Measurements from ENCODE around the gene SIT1.
A peak's percentile ranks its signal among the peaks of the same experiment; 100 is the strongest.

SIT1 gene, protein sequence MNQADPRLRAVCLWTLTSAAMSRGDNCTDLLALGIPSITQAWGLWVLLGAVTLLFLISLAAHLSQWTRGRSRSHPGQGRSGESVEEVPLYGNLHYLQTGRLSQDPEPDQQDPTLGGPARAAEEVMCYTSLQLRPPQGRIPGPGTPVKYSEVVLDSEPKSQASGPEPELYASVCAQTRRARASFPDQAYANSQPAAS

DNA sequence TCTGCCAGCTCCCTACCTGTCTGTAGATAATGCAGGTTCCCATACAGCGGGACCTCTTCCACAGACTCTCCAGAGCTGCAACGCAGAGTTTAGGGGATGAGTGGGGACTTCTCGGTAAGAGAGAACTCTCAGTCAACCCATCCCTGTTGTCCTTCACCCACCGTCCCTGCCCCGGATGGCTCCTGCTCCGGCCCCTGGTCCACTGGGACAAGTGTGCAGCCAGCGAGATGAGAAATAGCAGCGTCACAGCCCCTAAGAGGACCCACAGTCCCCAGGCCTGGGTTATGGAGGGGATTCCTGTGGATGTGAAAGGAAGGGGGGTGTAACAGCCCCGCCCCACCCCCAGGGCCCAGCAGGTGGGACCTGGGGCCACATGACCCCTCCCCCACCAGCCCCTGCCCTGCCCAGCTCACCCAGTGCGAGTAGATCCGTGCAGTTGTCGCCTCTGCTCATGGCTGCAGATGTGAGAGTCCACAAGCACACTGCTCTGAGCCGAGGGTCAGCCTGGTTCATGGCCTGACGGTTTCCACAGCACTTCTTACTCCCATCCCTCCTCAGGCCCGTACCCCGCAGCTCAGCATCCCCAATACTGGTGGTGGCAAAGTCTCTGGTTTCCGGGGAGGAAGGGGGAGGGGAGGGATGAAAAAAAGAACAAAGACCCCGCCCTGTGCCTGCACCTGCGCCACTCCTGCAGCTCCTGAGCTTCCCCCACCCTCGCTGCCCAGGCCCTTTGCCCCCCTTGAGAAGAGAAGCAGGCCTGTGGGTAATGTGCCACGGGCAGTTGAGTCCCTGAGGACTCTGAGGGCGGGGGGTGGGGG, at the start of gene SIT1:
Gene SIT1 (minus strand): TSS at position 591 of the 818 bp plus-strand sequence. CDS start 78 bp downstream, at position 513.
- no peak for DNase-seq (ENCODE audit: low read depth in 1 of 2, low spot score in 1 of 2)

DNA sequence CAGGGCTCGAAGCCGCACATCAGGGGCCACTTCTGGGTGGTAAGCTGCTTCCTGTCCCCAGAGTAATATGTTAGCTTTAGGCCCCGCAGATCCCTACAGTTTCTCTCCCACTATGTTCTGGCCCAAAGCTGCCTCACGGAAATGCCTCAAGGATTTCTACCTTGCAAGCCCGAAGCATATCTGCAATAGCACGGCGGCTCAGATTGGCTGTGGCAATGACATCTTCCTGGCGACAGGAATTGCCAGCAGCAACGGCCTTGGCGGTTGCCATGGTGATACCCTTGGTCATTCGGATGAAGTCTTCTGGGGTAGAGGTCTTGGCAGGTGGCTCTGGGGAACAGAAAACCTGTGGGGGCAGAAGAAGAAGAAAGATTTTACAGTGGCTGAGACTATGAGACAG, 49.3 kb upstream of the SIT1 start:
- no peak for DNase-seq (ENCODE audit: low read depth in 1 of 2, low spot score in 1 of 2)

DNA sequence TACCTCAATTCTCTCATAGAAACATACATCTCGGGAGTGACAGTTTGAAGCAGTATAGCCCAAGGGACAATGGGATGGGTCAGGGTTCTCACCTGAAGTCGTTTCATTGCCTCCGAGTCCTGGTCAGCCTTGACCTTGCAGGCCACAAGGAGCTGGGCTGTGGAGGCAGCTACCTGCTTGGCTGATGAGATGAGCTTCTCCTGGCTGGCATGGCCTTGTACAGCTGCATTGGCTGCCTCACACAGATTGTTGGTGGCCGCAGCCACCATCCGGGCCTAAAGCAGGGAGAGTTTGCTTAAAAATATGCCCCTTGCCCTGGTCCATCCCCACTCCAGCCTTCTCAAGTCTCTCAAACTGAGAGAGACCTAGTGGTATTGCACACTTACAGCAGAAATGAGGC, 47.5 kb upstream of the SIT1 start:
- no peak for DNase-seq (ENCODE audit: low read depth in 1 of 2, low spot score in 1 of 2)

DNA sequence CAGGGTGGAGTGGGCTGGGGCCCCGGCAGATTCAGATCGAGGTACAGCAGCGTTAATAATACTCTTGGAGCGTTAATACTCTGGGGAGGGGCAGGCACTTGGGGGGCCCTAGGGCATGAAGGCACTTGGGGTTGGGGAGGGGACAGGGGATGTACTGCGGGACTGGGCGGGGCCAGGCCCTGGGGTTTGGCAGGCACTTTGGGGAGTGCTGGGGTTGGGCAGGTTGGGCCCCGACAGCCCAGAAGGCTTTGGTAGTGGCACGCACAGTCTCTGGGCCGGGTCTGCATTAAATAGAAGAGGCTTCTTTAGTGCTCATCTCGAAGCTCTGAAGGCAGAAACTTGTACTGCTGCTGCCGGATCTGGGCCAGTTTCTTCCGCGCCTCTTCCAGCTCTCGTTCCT, 46.8 kb upstream of the SIT1 start:
- DNase-seq (ENCODE audit: low read depth in 1 of 2, low spot score in 1 of 2), result no peak

DNA sequence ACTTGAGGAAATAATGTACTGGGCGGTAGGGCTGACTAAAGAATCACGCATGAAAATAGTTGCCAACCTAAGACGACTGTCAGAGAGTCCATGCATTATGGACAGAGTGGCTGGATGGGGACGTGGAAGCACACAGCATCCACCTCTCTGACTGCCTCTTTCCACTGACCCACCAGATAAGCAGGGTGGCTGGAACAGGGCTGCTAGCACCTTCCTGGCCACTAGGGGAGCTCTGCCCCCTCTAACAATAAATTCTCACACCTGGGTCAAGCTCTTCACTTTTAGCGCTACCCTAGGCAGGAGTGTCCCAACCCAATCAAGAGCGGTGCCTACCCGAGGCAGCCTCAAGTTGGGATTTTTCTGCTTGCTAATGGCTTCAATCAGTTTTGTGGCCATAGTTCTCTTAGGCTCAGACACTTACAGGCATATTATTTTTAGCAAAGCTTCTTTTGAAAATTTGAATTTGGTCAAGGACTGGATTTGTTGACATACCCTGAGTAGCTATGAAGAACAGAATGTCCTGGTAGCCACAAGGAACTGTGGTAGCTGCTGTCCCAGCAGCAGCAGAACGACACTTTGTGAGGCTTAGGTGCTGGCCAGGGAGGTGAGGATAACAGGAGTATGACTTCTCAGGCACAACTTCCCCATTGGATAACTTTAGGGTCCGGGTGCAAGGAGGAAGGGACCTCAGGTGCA, 45.9 kb upstream of the SIT1 start:
- peak in 1 of 2 donors; percentile 30 for DNase-seq (ENCODE audit: low read depth in 1 of 2, low spot score in 1 of 2)

DNA sequence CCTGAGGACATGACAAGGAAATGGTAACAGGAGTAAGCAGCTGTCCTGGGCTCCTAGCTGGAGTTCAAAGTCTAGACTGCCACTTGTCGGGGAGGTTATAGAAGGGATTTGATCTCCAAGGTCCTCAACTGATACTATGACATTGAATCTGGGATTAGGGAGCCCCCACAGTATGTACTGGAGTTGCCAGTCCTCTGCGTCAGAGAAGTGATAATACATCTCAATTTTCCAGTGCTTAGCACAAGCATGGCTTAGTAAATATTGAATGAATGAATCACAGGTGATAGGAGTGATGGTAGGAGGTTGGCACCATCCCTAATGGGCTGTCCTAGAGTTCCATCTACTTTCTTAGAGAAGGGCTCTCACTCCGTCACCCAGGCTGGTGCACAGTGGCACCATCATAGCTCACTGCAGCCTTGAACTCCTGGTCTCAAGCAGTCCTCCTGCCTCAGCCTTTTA, 45.2 kb upstream of the SIT1 start:
- no peak for DNase-seq (ENCODE audit: low read depth in 1 of 2, low spot score in 1 of 2)

DNA sequence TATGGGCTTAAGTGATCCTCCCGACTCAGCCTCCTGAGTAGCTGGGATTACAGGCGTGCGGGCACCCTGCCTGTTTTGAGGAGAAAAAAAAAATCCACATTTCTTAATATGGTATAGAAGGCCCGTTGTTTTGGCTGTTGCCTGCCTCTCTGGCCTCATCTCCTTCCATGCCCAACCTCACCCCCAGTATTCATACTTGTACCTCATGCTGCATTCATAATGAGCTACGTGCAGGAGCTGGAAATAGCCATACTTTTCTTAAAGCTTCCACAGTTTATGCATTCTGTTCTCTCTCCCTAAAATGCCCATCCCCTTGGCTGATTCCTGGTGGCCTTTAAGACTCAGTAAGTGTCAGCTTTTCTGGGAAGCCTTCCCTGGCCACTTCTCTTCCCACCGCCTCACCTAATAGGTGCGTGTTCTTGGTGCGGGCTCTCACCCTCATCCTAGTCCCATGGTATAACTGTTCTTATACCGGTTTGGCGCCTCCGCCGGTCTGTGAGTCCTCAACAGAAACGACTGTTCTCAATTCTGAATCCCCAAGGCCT, 41.1 kb upstream of the SIT1 start:
- no peak for DNase-seq (ENCODE audit: low read depth in 1 of 2, low spot score in 1 of 2)

DNA sequence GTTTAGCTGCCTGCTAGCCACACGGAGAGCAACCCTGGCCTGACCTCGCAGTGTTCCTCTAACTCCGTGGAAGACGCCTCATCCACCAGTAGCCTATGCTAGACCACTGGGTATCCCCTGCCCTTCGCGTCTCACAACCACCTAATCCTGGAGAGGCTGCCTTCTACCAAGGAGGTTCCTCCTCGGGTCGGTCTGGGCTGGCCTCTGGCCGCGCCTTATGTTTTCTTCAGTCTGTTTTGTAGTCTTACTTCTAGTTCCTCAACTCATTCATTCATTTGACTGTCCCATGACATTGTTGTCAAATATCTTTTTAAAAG, 40.6 kb upstream of the SIT1 start:
- no peak for DNase-seq (ENCODE audit: low read depth in 1 of 2, low spot score in 1 of 2)

DNA sequence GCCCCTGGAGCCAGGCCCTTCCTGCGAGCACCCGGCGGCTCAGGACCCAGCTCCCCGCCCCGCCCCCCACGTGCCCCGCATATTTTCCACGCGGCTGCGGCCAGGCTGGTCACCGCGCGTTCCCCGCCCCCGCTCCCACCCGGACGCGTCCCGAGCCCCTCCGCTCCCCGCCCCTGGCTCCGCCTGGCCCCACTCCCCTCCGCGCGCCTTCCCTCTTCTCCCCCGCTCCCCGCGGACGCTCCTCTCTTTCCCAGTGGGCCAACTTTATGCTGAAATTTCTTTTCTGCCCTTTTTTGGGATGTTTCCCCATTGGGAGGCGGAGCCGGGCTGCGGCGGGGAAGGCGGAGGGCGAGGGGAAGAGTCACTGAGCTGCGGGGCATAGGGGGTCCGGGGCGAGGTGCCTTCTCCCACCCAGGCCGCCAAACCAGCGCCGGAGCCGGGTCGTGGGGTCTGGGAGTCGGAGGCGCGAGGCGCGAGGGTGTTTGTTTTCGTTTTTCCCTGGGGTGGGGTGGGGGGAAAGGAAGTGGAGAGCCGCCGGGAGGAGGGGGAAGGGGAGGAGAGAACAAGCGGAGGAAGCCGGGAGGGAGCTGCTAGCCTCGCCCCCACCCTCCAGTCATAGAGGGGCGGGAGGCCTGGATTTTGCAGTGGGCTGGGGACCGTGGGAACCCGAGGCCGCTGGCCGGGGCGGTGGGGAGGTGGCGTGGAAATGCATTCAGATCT, 40.0 kb upstream of the SIT1 start:
- DNase-seq (ENCODE audit: low read depth in 1 of 2, low spot score in 1 of 2), result no peak

DNA sequence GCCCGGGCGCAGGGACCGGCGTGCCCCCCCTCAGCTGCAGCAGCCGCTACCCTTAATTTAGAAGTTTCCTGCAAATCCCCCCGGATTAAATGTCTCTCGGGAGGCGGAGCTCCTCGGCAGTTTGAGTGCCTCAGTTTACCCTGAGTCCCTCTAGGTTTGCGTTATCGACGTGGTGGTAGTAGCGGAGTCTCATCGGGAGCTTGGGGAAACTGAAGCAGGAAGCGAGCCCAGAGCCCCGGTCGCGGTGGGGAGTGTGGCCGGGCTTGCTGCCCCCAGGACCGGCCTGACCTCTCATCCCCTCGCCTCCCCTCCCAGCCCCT, 39.5 kb upstream of the SIT1 start:
- no peak for DNase-seq (ENCODE audit: low read depth in 1 of 2, low spot score in 1 of 2)

DNA sequence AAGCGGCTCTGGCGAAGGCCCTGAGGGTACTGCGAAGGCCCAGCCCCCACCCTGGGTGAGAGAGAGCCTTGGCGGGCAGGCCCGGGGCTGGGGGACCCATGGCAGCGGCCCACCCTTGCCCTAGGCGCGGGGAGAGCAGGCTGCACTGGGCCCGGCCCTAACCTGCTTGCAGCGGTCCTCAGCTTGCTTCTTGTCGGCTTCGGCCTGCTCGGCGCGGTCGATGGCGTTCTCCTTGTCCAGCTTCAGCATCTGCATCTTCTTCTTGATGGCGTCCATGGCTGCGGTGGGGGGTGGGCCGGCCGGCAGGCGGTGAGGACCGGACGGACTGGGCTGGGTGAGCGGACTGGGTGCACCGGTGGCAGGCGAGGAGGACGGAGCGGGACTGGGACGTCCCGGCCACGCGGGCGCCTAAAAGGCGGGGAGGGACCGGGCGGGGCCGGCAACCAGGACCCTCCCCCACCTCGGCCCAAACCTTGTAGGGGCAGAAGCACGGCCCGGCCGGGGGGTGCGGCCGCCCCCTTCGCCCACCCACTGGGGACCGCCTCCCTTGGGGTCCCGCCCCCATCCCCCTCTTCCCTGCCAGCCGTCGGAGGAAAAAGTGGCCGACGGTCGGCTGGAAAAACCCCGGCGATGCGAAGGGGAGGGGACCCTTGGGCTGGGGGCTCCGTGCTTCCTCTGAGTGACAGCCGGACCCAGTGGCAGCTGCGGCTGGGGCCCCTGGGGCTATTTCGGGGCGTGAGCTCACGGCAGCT, 39.0 kb upstream of the SIT1 start, which contains the start of gene TPM2:
Gene TPM2 (minus strand): TSS at position 384 of the 752 bp plus-strand sequence. CDS start 108 bp downstream, at position 276.
- no peak for DNase-seq (ENCODE audit: low read depth in 1 of 2, low spot score in 1 of 2)

DNA sequence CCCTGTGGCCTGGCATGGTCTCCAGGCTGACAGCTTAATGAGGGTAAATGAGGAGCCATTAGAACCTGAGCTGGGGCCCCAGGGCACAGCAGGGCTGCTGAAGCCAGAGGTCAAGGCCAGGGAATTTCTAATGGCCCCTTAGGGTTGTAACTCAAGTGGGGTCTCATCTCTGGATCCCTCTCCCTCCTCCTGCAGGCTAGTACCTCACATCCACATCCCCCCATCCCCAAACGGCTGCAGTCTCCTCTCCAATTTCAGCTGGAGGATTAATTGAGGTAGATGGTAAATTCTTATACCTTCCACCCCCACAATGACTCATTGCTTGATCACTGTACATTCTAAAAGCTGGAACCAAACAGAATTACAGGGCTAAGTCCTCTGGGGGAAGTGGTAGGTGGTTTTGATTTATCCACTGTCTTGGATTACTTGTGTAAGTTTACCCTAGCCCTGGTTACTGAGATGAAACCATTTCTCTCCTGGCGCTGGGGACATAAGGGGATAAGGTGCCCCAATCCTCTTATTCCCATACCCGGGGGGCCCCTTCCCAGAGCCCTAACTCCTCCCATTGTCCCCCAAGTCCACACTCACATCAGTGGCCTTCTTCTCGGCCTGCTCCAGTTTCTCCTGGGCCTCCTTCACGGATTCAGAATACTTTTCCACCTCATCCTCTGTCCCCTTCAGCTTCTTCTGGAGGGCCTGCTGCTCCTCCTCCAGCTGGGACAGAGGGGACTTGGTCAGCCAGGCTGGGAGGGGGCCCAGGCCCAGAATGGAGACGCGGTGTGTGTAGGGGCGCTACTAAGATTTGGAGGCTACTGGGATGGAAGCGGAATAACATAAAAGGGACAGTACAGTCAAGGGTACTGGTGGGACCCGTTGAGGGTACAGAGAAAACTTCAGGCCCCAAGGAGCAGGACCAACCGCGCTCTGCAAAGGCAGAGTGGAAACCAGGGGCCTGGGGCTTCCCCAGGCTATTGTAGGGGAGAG, 38.1 kb upstream of the SIT1 start:
- DNase-seq (ENCODE audit: low read depth in 1 of 2, low spot score in 1 of 2), result peak in 1 of 2 donors; percentile 20

DNA sequence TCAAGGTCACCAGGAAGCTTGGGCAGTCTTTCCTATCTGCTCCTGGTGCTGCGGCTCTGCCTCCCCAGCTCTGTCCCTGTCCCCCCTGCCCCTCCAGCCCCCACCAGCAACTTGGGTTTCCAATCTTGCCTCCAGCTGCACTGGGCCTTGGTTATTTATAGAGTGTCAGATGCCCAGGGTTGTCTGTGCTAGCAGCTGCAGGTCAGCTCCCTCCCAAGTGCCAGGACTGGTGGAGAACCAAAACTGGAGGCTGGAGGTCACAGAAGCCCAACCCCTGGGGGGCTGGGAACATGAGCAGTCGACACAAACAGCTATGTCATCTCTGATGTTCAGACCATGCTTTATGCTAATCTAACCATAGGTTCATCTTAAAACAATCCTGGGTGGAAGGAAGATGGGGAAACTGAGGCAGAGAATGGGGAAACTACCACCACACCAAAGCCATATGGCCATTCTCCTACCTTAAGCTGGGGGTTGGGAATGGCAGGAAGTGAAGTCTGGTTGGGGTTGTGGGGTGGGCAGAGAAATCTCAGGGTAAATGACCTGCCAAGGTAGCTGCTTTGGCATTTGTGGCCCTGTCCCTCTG, 37.3 kb upstream of the SIT1 start:
- no peak for DNase-seq (ENCODE audit: low read depth in 1 of 2, low spot score in 1 of 2)

DNA sequence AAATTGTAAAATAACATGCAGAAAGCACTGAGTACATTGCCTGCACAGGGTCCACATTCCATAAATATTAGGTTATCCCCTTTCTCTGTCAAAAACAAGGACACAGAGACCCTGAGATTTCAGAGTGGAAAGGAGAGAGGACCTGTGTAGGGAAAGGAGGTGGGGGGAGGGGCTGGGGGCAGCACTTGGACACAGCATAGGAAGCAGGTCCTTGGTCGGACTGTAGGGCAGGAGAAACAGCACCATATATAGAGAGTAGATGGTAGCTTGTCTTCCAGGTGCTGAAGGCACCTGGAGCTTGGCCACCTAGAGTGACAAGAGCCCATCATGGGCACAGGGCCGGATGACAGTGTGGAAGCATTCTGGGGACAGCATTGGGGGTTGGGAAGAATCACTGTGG, 36.6 kb upstream of the SIT1 start:
- DNase-seq (ENCODE audit: low read depth in 1 of 2, low spot score in 1 of 2), result no peak

DNA sequence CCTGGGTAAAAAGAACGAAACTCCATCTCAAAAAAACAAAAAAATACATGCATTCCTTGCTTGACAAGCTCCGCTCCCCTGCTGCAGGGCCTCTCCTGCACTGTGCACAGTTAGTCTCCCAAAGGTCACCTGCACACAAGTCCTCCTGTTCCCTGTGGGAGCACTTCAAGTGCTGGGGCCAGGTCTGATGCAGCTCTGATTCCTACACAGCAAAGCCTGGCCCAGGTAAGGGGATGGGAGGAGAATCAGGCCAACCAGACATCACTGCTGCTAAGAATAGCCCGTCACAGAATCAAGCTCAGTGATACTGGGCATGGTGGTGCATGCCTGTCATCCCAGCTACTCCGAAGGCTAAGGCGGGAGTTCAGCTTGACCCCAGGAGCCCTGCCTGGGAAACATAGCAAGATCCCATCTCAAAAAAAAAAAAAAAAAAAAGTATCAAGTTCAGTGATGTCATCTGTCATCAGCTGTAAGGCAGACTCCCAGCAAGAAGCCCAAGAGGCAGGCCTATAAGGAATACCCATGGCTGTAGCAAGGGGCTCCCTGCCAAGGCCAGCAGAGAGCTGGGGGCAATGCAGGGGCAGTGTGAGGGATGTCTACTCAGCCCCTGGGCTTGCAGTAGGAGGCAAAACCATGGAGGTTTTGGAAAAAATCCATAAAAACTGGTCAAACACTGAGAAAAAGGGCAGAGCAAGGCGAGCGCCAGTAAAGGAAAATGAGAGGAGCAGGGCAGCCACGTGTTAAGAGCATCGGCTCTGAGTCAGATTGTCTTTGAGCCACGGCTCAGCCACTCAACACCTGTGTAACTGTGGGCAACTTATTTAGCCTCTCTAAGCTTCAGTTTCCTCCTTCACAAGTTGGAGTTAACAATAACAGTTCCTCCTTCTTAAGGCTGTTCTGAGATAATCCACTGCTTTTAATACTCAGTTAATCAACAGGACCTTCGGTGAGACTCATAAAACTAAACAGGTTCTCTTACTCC, 35.8 kb upstream of the SIT1 start:
- DNase-seq (ENCODE audit: low read depth in 1 of 2, low spot score in 1 of 2), result no peak

DNA sequence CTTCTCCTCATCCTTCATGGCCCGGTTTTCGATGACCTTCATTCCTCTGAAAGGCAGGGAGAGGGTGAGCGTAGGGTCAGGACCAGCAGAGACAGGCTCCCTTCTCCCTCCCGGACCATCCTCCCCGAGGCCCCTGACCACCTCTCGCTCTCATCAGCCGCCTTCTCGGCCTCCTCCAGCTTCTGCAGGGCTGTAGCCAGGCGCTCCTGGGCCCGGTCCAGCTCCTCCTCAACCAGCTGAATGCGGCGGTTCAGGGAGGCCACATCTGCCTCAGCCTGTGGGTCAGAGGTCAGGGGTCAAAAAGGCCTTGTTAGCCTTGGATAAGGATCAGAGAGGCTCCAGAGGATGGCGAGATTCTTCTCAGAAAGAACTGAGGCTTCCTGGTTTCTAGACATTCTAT, 34.8 kb upstream of the SIT1 start:
- no peak for DNase-seq (ENCODE audit: low read depth in 1 of 2, low spot score in 1 of 2)

DNA sequence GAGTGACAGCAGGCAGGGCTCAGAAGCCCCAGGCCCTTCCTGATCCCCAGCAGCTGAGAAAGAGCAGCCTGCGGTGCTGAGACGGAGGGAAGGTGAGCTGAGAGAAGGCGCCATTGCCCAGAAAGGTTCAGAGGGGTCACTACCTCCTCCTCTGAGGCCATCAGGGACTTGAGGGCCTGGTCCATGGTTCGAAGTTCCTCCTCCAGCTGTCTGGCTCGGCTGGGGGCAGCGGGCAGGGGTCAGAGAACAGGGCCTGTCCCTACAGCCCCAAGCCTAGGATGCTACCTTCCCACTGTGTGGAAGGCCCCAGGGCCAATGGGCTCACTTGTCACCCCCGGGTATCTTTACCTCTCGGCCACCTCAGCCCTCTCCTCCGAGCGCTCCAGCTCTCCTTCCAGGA, 34.2 kb upstream of the SIT1 start:
- DNase-seq (ENCODE audit: low read depth in 1 of 2, low spot score in 1 of 2), result no peak

DNA sequence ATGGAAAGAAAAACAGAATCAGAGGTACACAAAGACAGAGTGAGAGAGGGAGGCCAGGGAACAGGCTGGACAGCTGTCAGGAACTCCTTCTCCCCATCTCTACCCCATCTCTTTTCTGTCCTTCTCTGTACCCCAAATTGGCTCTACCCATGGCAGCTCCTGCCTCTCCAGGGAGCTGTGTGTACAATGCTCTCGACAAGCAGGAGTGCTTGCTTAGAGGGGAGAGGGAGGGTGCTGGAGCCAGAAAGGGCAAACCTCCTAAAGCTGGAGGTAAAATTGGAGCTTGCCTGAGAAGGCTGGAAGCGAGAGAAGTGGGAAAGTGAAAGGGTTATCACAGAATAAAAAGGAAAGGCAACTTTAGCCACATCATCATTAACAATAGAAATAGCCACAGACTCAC, 32.6 kb upstream of the SIT1 start:
- DNase-seq (ENCODE audit: low read depth in 1 of 2, low spot score in 1 of 2), result no peak

Measured in activated CD4-positive, alpha-beta T cell treated with anti-CD3 and anti-CD28 coated beads, Interleukin-2, amount 50 U/mL, for 24 hours (primary cell).